ENCODE results near the gene CLBA1.

DNA sequence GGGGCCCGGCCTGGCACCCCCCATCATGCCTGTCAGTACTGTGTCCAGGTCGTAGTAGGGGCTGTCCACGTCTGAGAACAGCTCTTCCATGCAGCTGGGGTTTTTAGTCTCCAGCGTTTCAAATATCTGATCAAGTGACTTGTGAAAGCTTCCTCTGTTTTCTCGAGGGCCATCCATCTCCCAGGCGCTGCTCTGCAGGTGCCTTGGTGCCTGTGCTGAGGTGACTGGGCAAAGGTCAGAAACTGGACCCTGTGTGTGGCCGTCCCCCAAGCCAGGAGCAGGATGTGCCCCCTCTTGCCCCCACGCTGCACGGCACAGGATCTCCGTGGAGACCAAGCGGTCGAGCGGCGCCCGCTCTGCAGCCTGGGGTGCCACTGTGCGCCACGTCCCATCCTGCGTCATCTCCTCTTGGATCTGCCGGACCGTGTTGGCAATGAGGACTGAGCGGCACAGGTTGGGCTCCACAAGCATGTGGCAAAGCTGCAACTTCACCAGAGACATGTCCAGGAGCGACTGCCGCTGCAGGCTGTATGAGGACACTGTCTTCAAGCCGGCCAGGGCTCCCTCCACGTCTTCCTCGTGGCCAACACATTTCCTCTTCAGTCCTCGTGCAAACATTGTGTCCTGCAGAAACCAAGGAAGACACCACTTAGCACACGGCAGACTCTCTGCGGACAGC is 25.9 kb downstream of the CLBA1 start:
- TF ChIP-seq, protein P1, sequence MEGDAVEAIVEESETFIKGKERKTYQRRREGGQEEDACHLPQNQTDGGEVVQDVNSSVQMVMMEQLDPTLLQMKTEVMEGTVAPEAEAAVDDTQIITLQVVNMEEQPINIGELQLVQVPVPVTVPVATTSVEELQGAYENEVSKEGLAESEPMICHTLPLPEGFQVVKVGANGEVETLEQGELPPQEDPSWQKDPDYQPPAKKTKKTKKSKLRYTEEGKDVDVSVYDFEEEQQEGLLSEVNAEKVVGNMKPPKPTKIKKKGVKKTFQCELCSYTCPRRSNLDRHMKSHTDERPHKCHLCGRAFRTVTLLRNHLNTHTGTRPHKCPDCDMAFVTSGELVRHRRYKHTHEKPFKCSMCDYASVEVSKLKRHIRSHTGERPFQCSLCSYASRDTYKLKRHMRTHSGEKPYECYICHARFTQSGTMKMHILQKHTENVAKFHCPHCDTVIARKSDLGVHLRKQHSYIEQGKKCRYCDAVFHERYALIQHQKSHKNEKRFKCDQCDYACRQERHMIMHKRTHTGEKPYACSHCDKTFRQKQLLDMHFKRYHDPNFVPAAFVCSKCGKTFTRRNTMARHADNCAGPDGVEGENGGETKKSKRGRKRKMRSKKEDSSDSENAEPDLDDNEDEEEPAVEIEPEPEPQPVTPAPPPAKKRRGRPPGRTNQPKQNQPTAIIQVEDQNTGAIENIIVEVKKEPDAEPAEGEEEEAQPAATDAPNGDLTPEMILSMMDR (conservative IDR thresholded peaks at IDR 0.05): no peak
- no peak for TF ChIP-seq ZFX (IDR thresholded peaks at IDR 0.05)

Data from C4-2B (cell line).